ENCODE results near the gene PJA2.

Gene PJA2

DNA sequence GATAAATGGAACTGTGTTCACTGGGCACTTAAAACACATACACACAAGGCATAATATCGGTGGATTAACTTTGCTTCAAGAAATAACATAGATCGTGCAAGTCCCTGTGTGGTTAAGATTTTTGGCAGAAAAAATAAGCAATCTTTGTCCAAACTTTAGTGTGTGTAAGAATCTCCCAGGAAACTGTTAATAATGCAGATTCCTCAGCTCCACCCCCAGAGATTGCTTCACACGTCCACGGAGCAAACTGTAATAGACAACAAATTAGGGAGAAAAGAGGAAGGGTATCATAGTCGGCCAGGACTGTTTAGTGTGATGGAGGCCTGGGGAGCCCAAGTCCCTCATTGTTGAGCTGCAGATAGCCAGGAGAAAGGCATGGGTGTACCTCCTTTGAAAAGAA, 84.8 kb downstream of the PJA2 start:
- H3K27ac ChIP-seq = no peak overlapping the region
- DNase-seq (ENCODE audit: low spot score) = no peak
- no peak overlapping the region for H3K4me3 ChIP-seq
- no peak for TF ChIP-seq CTCF (IDR thresholded peaks at IDR 0.05)

- Histone ChIP-seq H3K27ac (no peak overlapping the region), H3K4me3 (no peak overlapping the region)
- no peak for TF ChIP-seq CTCF (IDR thresholded peaks at IDR 0.05)
- DNase-seq (ENCODE audit: low spot score) = no peak
Observed at GRCh38 chr5:109324351-109324750, 85.4 kb downstream of the PJA2 start.

- no peak overlapping the region for H3K27ac ChIP-seq
- DNase-seq (ENCODE audit: low spot score) = no peak
- H3K4me3 ChIP-seq = no peak overlapping the region
- TF ChIP-seq CTCF (IDR thresholded peaks at IDR 0.05) = no peak
Observed at GRCh38 chr5:109322694-109323093, 87.1 kb downstream of the PJA2 start.

DNA sequence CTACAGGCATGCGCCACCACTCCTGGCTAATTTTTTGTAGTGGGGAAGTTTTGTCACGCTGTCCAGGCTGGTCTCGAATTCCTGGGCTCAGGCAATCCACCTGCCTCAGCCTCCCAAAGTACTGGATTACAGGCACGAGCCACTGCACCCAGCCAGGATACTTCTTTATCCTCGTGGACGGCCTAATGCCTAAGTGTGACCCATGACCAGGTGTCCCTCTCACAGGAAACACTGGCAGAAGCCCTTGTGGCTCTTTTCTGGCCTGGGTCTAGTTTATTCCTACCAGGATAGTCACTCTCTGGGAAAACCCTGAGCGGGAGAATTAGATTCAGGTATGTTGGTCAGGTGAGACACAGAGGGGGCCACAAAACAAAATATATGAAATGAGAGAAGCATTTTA, 90.4 kb downstream of the PJA2 start:
- Histone ChIP-seq H3K27ac (no peak overlapping the region), H3K4me3 (no peak overlapping the region)
- no peak for DNase-seq (ENCODE audit: low spot score)
- no peak for TF ChIP-seq CTCF (IDR thresholded peaks at IDR 0.05)

- Histone ChIP-seq H3K27ac (no peak overlapping the region), H3K4me3 (no peak overlapping the region)
- no peak for DNase-seq (ENCODE audit: low spot score)
- no peak for TF ChIP-seq CTCF (IDR thresholded peaks at IDR 0.05)
Observed at GRCh38 chr5:109318455-109319108, 91.2 kb downstream of the PJA2 start.

DNA sequence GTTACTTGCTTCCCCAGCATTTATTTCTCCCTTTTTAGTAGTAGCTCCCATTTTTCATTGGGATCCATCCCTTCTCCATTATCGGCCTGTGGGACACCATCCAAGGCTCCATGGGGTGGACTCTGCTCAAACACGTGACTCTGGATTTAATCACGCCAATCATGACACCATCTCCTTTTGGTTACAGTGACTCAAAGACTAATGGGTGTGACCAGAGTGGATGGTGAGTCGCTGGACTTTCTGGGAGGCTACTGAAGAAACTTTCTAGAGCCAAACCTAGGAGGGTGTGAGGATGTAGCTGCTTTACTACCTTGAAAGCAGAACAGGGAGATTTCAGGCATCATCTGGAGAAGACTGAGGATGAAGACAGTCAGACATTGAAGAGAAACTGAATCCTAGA, 93.1 kb downstream of the PJA2 start:
- TF ChIP-seq CTCF (IDR thresholded peaks at IDR 0.05) = no peak
- no peak for DNase-seq (ENCODE audit: low spot score)
- no peak overlapping the region for H3K4me3 ChIP-seq
- no peak overlapping the region for H3K27ac ChIP-seq

DNA sequence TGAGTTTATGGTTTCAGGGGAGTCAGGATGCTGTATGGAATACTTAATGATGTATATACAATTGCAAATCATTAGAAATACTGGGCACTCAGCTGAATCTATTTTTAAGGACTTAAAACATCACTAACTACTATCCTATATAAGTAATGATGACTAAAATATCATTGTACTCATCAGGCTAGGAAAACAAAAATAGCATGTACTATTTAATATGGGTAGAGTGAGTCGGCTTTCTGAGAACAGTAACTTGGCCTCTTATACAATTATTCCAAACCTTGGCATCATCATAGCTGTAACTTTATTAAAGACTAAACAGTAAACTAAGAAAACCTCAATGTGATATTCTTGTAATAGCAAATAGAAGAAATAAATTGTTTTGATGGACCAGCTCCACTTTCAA, 94.5 kb downstream of the PJA2 start:
- no peak for TF ChIP-seq CTCF (IDR thresholded peaks at IDR 0.05)
- Histone ChIP-seq H3K27ac (no peak overlapping the region), H3K4me3 (no peak overlapping the region)
- DNase-seq (ENCODE audit: low spot score) = no peak
